ENCODE measurements around the gene ZMIZ2. TPM values are rescaled to one million over a fixed set of nuclear protein-coding genes. Genes with fewer than 3 reads are reported as not detected.

ZMIZ2 gene
- total RNA-seq, 1 experiment from 2014 or later: 91.3 TPM

- ChIA-PET RAD21 (ENCODE audit: low non-redundant PET in 1 of 2, low total read pairs in 2 of 2, uncharacterized antibody in 2 of 2, unreplicated experiment in 2 of 2) (no interaction called here), POLR2A (no interaction called here), CTCF (no interaction called here)
- no peak for DNase-seq (ENCODE audit: low read depth, low spot score)
- no peaks in the 10 kb centered on the region for H4K20me1 ChIP-seq (ENCODE audit: insufficient read depth)
- H3K36me3 ChIP-seq (ENCODE audit: control insufficient read depth in 1 of 2, insufficient read depth in 2 of 2, low read length in 2 of 2): peaks cover 23 to 27% of the 10 kb centered on the region in 2 experiments; a peak in 3 of 4 replicates
- no peaks in the 10 kb centered on the region for H3K9me3 ChIP-seq (ENCODE audit: control insufficient read depth in 1 of 2, insufficient read depth in 1 of 2, low read depth in 1 of 2, low read length in 2 of 2)
- no peak overlapping the region; the same call in 1 of the 2 replicates for H3K4me2 ChIP-seq (ENCODE audit: low read length)
- TF ChIP-seq ATF3 (IDR thresholded peaks at IDR 0.05) (no peak), CEBPB (IDR thresholded peaks at IDR 0.05; ENCODE audit: low read depth) (no peak), FOSL1 (IDR thresholded peaks at IDR 0.05; ENCODE audit: low read depth) (no peak), SP1 (IDR thresholded peaks at IDR 0.05; ENCODE audit: low read depth) (no peak), REST (IDR thresholded peaks at IDR 0.05; ENCODE audit: low read depth) (no peak), ZFX (IDR thresholded peaks at IDR 0.05) (no peak), ZNF274 (IDR thresholded peaks at IDR 0.05; ENCODE audit: low read depth, low read length) (no peak), YY1 (IDR thresholded peaks at IDR 0.05; ENCODE audit: extremely low read depth, insufficient replicate concordance, low read depth, low read length) (no peak), POLR2A (IDR thresholded peaks at IDR 0.05; ENCODE audit: borderline replicate concordance, extremely low read depth, insufficient read depth, insufficient read length) (no peak), POLR2AphosphoS5 (IDR thresholded peaks at IDR 0.05; ENCODE audit: low read depth, low read length) (no peak), MAX (IDR thresholded peaks at IDR 0.05) (no peak), CBX3 (IDR thresholded peaks at IDR 0.05; ENCODE audit: low read depth) (no peak), EGR1 (IDR thresholded peaks at IDR 0.05; ENCODE audit: low read depth) (no peak), JUND (IDR thresholded peaks at IDR 0.05) (no peak)
- no peak for ATAC-seq
- no peak overlapping the region for H3K4me3 ChIP-seq (replicated peaks in 1 of 2; ENCODE audit: low read depth in 1 of 2, low read length in 2 of 2)
- BruUV-seq (replicated peaks): no TSS peak
- H2AFZ ChIP-seq (ENCODE audit: low read depth, low read length, poor library complexity, severe bottlenecking): no peak overlapping the region
- no peaks in the 10 kb centered on the region for H3K27me3 ChIP-seq (ENCODE audit: insufficient read depth, low read length)
- no peaks in the 10 kb centered on the region for H3K9me2 ChIP-seq (ENCODE audit: insufficient read depth)
- intact Hi-C loops (cut with micrococcal nuclease): no loop called here
- peaks cover 12 to 22% of the 10 kb centered on the region in 2 experiments for H3K4me1 ChIP-seq (ENCODE audit: control insufficient read depth in 1 of 2, insufficient read depth in 2 of 2, low read length in 2 of 2)
- H3K27ac ChIP-seq (ENCODE audit: low read depth, low read length): peak overlapping the region; percentile 74; the same call in 1 of the 2 replicates
- peaks cover 8% of the 10 kb centered on the region; the same call in 1 of the 2 replicates for H3K79me2 ChIP-seq (ENCODE audit: insufficient read depth, low read length)
- no peak overlapping the region for H3K9ac ChIP-seq (ENCODE audit: low read length)
These were observed 11.5 kb downstream of the ZMIZ2 start for GRCh38 chr7:44760034-44760580.

Data from HCT116 (cell line).